HepG2 (cell line): ENCODE results near the gene NSD1. TPM values are rescaled to one million over a fixed set of nuclear protein-coding genes. Genes with fewer than 3 reads are reported as not detected.

Experiments used
- CBX1 ChIP-seq: IDR thresholded peaks from one replicate; pipeline ENCODE4 v1.6.1; 2016; ENCODE audit warnings: antibody characterized with exemption, low read depth
- CENPX ChIP-seq: sonication (generic); formaldehyde crosslinking; IDR thresholded peaks from 2 replicates; pipeline ENCODE4 v1.9.0; 2021; ENCODE audit warnings: mild to moderate bottlenecking, missing genetic modification reagents, moderate library complexity
- KDM5A ChIP-seq: fragments of 200-600 bp; sonication (generic); IDR thresholded peaks from 2 replicates; pipeline ENCODE4 v1.7.0; 2018; ENCODE audit warnings: antibody characterized with exemption, mild to moderate bottlenecking, low read length, borderline replicate concordance
- LCORL ChIP-seq, 2 experiments: fragments of 450-650 bp in 1 of 2; sonication (generic) in 1 of 2; formaldehyde crosslinking in 1 of 2; IDR thresholded peaks; 2 replicates each; pipeline versions ENCODE4 v1.5.0 to v1.6.1; 2017 to 2020; ENCODE audit warnings: antibody characterized with exemption in 1 of 2, missing genetic modification reagents in 1 of 2
- NR2F6 ChIP-seq, 2 experiments: IDR thresholded peaks; 2 replicates each; pipeline ENCODE4 v1.6.1; 2016; ENCODE audit warnings: antibody characterized with exemption in 1 of 2, mild to moderate bottlenecking in 1 of 2
- REXO4 ChIP-seq: sonication (generic); formaldehyde crosslinking; IDR thresholded peaks from 2 replicates; pipeline ENCODE4 v1.8.0; 2022; ENCODE audit warnings: missing genetic modification reagents, mild to moderate bottlenecking, borderline replicate concordance
- U2AF2 ChIP-seq: fragments of 200-400 bp; formaldehyde crosslinking; IDR thresholded peaks from 2 replicates; pipeline ENCODE4 v1.6.1; 2017; ENCODE audit warnings: low read depth, mild to moderate bottlenecking, low read length
- ZNF10 ChIP-seq: sonication (generic); formaldehyde crosslinking; IDR thresholded peaks from 2 replicates; pipeline ENCODE4 v1.4.0; 2020; ENCODE audit warnings: mild to moderate bottlenecking, low read depth, missing genetic modification reagents, borderline replicate concordance
- ZNF292 ChIP-seq: sonication (generic); formaldehyde crosslinking; IDR thresholded peaks from 2 replicates; pipeline ENCODE4 v1.8.1; 2022; ENCODE audit warnings: mild to moderate bottlenecking, low read depth, missing genetic modification reagents, borderline replicate concordance
- ZNF660 ChIP-seq: sonication (generic); formaldehyde crosslinking; IDR thresholded peaks from 2 replicates; pipeline ENCODE4 v1.5.1; 2020; ENCODE audit warnings: mild to moderate bottlenecking, low read depth, missing genetic modification reagents, borderline replicate concordance
- polyA plus RNA-seq, 8 experiments: library from polyadenylated mRNA; depleted of rRNA in 3 of 8; stranded (reverse) in 7 of 8; unstranded in 1 of 8; fragments of >200 nt; fragmentation: Illumina TruSeq in 4 of 8; extraction: Trizol in 4 of 8; gene quantifications; 2 replicates each; pipeline versions ENCODE4 v1.2.1 to v1.2.3, GENCODE V29; 2011 to 2016; ENCODE audit warnings: low read depth in 4 of 8, missing spikeins in 1 of 8, mixed read lengths in 1 of 8; ENCODE audit not compliant: insufficient read depth in 1 of 8
- total RNA-seq, 5 experiments: library from RNA; depleted of rRNA; stranded (reverse); fragments of >200 nt; fragmentation: Illumina TruSeq; extraction: Trizol; gene quantifications; 2 replicates each; pipeline ENCODE4 v1.2.3, GENCODE V29; 2016; ENCODE audit warnings: low read depth in 1 of 5
- TF ChIP-seq, protein P1 (sequence below): fragments of 450-650 bp; IDR thresholded peaks from 2 replicates; pipeline ENCODE4 v1.6.1; 2016
- TF ChIP-seq, protein P2 (sequence below): sonication (generic); formaldehyde crosslinking; IDR thresholded peaks from 2 replicates; pipeline ENCODE4 v1.9.0; 2021; ENCODE audit warnings: missing genetic modification reagents, borderline replicate concordance
- TF ChIP-seq, protein P3 (sequence below): sonication (generic); formaldehyde crosslinking; IDR thresholded peaks from 2 replicates; pipeline ENCODE4 v1.5.0; 2020; ENCODE audit warnings: missing genetic modification reagents
- TF ChIP-seq, protein P4 (sequence below): sonication (generic); formaldehyde crosslinking; IDR thresholded peaks from 2 replicates; pipeline ENCODE4 v1.5.1; 2020; ENCODE audit warnings: mild to moderate bottlenecking, missing genetic modification reagents, moderate library complexity

Gene NSD1
- total and polyA plus RNA-seq, 2 of the 13 experiments (the other 11 are each of a cell fraction or from before 2014, with no cell fraction given) = 0.01 to 0.09 TPM

DNA sequence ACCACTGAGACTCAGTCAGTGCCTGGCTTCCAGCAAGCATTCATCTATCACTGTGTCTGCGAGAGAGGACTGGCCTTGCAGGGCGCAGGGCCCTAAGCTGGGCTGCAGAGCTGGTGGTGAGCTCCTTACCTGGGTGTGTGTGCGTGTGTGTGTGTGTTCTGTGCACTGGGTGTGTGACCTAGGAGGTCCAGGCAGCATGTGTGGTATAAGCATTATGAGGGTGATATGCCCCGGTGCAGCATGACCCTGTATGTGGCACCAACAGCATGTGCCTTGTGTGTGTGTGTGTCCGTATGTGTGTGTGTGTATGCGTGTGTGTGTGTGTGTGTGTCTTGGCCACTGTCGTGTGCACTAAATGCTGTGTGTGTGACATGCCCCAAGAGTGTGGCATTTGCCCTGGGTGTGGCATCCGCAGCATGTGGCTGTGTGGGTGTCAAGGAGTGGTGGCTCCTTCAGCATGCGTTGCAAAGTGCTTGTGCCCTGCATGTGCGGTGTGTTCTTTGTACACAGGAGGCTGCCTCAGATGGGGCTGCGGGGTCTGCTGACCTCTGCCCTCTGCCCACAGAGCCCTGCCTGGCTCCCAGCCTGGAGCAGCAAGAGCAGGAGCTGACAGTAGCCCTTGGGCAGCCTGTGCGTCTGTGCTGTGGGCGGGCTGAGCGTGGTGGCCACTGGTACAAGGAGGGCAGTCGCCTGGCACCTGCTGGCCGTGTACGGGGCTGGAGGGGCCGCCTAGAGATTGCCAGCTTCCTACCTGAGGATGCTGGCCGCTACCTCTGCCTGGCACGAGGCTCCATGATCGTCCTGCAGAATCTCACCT is 43.5 kb upstream of the NSD1 start (continued):
- TF ChIP-seq REXO4 = no peak
- no peak for TF ChIP-seq ZNF10 (CRISPR knock-in tag)
- TF ChIP-seq, protein P1, sequence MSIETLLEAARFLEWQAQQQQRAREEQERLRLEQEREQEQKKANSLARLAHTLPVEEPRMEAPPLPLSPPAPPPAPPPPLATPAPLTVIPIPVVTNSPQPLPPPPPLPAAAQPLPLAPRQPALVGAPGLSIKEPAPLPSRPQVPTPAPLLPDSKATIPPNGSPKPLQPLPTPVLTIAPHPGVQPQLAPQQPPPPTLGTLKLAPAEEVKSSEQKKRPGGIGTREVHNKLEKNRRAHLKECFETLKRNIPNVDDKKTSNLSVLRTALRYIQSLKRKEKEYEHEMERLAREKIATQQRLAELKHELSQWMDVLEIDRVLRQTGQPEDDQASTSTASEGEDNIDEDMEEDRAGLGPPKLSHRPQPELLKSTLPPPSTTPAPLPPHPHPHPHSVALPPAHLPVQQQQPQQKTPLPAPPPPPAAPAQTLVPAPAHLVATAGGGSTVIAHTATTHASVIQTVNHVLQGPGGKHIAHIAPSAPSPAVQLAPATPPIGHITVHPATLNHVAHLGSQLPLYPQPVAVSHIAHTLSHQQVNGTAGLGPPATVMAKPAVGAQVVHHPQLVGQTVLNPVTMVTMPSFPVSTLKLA = 0 out of 2 replicates have a peak, but pooled peaks have one; percentile 27
- no peak for TF ChIP-seq NR2F6 (IDR thresholded peaks at IDR 0.05)
- TF ChIP-seq NR2F6 (CRISPR knock-in tag; IDR thresholded peaks at IDR 0.05) = 0 out of 2 replicates have a peak, but pooled peaks have one; percentile 17
- 0 out of 2 replicates have a peak, but pooled peaks have one; percentile 20 for TF ChIP-seq ZNF292
- TF ChIP-seq LCORL (IDR thresholded peaks at IDR 0.05) = no peak
- TF ChIP-seq LCORL (CRISPR knock-in tag; IDR thresholded peaks at IDR 0.05) = no peak
- TF ChIP-seq, protein P2, sequence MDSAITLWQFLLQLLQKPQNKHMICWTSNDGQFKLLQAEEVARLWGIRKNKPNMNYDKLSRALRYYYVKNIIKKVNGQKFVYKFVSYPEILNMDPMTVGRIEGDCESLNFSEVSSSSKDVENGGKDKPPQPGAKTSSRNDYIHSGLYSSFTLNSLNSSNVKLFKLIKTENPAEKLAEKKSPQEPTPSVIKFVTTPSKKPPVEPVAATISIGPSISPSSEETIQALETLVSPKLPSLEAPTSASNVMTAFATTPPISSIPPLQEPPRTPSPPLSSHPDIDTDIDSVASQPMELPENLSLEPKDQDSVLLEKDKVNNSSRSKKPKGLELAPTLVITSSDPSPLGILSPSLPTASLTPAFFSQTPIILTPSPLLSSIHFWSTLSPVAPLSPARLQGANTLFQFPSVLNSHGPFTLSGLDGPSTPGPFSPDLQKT (CRISPR knock-in tag) = no peak
- peak; percentile 10 for TF ChIP-seq CBX1
- no peak for TF ChIP-seq KDM5A
- TF ChIP-seq ZNF660 (CRISPR knock-in tag) = no peak
- TF ChIP-seq, protein P3, sequence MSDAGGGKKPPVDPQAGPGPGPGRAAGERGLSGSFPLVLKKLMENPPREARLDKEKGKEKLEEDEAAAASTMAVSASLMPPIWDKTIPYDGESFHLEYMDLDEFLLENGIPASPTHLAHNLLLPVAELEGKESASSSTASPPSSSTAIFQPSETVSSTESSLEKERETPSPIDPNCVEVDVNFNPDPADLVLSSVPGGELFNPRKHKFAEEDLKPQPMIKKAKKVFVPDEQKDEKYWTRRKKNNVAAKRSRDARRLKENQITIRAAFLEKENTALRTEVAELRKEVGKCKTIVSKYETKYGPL (CRISPR knock-in tag) = no peak
- TF ChIP-seq, protein P4, sequence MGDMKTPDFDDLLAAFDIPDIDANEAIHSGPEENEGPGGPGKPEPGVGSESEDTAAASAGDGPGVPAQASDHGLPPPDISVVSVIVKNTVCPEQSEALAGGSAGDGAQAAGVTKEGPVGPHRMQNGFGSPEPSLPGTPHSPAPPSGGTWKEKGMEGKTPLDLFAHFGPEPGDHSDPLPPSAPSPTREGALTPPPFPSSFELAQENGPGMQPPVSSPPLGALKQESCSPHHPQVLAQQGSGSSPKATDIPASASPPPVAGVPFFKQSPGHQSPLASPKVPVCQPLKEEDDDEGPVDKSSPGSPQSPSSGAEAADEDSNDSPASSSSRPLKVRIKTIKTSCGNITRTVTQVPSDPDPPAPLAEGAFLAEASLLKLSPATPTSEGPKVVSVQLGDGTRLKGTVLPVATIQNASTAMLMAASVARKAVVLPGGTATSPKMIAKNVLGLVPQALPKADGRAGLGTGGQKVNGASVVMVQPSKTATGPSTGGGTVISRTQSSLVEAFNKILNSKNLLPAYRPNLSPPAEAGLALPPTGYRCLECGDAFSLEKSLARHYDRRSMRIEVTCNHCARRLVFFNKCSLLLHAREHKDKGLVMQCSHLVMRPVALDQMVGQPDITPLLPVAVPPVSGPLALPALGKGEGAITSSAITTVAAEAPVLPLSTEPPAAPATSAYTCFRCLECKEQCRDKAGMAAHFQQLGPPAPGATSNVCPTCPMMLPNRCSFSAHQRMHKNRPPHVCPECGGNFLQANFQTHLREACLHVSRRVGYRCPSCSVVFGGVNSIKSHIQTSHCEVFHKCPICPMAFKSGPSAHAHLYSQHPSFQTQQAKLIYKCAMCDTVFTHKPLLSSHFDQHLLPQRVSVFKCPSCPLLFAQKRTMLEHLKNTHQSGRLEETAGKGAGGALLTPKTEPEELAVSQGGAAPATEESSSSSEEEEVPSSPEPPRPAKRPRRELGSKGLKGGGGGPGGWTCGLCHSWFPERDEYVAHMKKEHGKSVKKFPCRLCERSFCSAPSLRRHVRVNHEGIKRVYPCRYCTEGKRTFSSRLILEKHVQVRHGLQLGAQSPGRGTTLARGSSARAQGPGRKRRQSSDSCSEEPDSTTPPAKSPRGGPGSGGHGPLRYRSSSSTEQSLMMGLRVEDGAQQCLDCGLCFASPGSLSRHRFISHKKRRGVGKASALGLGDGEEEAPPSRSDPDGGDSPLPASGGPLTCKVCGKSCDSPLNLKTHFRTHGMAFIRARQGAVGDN = peak; percentile 66
- TF ChIP-seq U2AF2 = no peak
- TF ChIP-seq CENPX (CRISPR knock-in tag) = no peak
